HG03565 (cell line): ENCODE data around the gene NFYC.

Source experiments
- ATAC-seq: cut with Tn5 transposase; IDR thresholded peaks from one replicate; pipeline ENCODE4 v1.9.1; 2021; ENCODE audit warnings: mild to moderate bottlenecking, moderate library complexity; ENCODE audit not compliant: unreplicated experiment

The NFYC gene

DNA sequence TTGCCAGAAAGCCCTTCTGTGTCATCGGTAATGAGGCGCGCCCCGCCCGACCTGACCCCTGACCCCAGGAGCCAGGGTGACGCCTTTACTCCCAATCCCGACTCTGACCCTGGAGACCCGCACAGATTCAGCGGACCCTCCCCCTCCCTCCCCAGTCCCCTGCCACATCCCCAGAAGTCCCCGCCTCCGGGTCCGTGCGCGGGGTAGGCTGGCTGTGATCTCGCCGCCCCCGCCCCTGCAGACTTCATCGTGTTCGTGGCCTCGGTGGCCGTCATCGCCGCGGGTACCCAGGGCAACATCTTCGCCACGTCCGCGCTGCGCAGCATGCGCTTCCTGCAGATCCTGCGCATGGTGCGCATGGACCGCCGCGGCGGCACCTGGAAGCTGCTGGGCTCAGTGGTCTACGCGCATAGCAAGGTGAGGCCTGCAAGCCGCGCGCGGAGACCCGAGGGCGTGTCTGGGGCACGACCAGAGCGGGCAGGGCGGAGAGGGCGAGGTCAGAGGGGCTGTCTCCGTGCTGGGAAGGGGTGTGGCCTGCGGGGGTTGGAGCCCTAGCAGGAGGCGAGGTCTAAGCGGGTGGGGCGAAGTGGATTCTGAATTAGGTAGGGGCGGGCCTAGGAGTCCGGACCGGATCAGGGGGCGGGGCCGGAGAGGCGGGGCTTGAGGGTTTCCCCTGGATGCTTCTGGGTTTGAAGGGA lies 126.9 kb downstream of the NFYC start:
- ATAC-seq, result peak; percentile 46

- ATAC-seq, result no peak
These were observed 127.6 kb downstream of the NFYC start for GRCh38 chr1:40819101-40819500.

DNA sequence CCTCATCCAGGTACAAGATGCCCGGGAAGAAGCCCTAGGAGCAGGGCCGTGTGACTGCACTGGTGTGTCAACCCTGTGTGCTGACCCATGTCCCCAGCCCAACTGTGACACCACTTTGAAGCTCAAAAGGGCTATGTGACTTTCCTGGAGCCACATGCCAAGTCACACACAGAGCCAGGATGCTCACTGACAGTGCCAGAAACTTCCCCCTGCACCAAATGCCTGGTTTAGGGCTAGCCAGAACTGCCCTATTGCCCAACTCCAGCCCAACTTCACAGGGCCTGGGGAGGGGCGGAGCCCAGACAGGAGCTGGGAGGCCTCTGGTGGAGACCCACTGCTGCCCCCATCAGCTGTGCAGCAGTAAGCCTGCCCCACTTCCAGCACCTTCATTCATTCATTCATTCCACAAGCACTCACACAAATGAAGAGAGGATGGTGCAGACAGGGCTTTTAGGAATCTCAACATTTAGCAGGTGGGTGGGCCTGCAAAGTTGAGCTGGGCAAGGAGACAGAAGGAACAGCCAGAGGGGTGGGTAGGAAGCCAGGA lies 128.8 kb downstream of the NFYC start:
- ATAC-seq, result no peak
